Tongue (tissue), 2 donors: Measurements from ENCODE around the gene MZB1. TPM values are rescaled to one million over a fixed set of nuclear protein-coding genes. Genes with fewer than 3 reads are reported as not detected.
"Not testable (repeated sequence)": the region's sequence is repeated elsewhere in the genome, so short reads cannot be mapped to it uniquely, and the experiment has no call there.

Experiments
- DNase-seq: peaks from one replicate; pipeline ENCODE4 v3.0.0-alpha.2; 2015
- total RNA-seq: library from RNA; depleted of rRNA; stranded (reverse); fragments of >200 nt; gene quantifications from one replicate; pipeline ENCODE4 v1.2.3, GENCODE V29; 2014

MZB1 gene
- total RNA-seq, 1 donor from 2014 or later, result 0.62 TPM

GRCh38 chr5:139410121-139410992, 20.6 kb upstream of the MZB1 start:
- no peak for DNase-seq

- DNase-seq, result not testable (repeated sequence)
Measured at GRCh38 chr5:139409116-139409515, 19.4 kb upstream of the MZB1 start.

- no peak for DNase-seq
Measured at GRCh38 chr5:139408191-139408590, 18.5 kb upstream of the MZB1 start.

- no peak for DNase-seq
Measured at GRCh38 chr5:139407517-139407916, 17.8 kb upstream of the MZB1 start.

GRCh38 chr5:139406963-139407362, 17.2 kb upstream of the MZB1 start:
- DNase-seq, result no peak

- no peak for DNase-seq
Measured at GRCh38 chr5:139404484-139404840, 14.7 kb upstream of the MZB1 start.

GRCh38 chr5:139403787-139404483, 14.2 kb upstream of the MZB1 start, which contains the start of gene SPATA24:
Gene SPATA24, minus strand, starts transcription at chr5:139404089. Its CDS starts 29 bp downstream, at chr5:139404060.
- DNase-seq, result peak; percentile 99

- DNase-seq, result no peak
Measured at GRCh38 chr5:139403418-139403786, 13.7 kb upstream of the MZB1 start.

- DNase-seq, result no peak
Measured at GRCh38 chr5:139402561-139403158, 12.9 kb upstream of the MZB1 start.

- DNase-seq, result no peak
Measured at GRCh38 chr5:139401546-139401945, 11.8 kb upstream of the MZB1 start.

- no peak for DNase-seq
Measured at GRCh38 chr5:139399501-139400121, 9.9 kb upstream of the MZB1 start.

- no peak for DNase-seq
Measured at GRCh38 chr5:139397921-139398320, 8.2 kb upstream of the MZB1 start.

- DNase-seq, result no peak
Measured at GRCh38 chr5:139396691-139397090, 7.0 kb upstream of the MZB1 start.

GRCh38 chr5:139395844-139396640, 6.3 kb upstream of the MZB1 start:
- DNase-seq, result peak; percentile 63

GRCh38 chr5:139394654-139395566, 5.2 kb upstream of the MZB1 start, which contains the start of gene PROB1:
Gene PROB1, minus strand, starts transcription at chr5:139395104. Its CDS starts 23 bp downstream, at chr5:139395081.
- peak; percentile 74 for DNase-seq

GRCh38 chr5:139394123-139394653, 4.5 kb upstream of the MZB1 start:
- DNase-seq, result peak; percentile 70

GRCh38 chr5:139393497-139394122, 3.9 kb upstream of the MZB1 start:
- DNase-seq, result peak; percentile 26

- DNase-seq, result peak; percentile 64
Measured at GRCh38 chr5:139392678-139393496, 3.2 kb upstream of the MZB1 start.

- DNase-seq, result no peak
Measured at GRCh38 chr5:139392324-139392677, 2.6 kb upstream of the MZB1 start.
